ENCODE data around the gene DDX31.

DDX31 gene

DNA sequence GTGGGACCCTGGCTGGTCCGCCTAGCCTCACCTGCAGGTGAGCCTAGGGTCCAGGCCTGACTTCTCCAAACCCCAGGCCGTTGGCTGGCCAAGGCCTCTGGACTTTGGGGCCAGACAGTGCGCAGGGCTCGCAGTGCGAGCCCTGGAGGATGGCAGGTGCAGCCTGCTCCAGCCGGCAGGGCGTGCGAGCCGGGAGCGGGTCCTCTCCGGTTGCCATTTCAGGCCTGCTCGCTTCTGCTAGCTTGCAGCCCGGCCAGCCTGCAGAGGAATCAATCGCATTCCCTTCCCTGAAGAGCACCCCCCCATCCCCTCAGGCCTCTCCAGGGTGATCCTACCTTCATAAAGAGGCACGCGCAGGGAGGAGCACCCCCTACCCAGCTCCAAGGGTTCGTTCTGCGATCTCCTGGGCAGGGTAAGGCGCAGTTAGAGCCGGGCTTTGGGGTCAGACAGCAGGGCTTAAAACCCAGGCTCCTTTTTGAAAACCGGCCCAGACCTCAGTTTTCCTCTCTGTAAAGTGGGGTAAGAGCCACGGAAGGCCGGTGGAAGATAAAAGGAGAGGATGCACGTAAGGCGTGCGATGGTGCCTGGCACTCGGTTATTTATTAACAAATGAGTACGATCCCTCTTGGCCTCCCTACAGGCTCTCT is 81.2 kb downstream of the DDX31 start:
- CTCF ChIA-PET: no interaction called here
- DNase-seq (ENCODE audit: extremely low spot score): no peak

GRCh38 chr9:132588098-132588497 is 81.7 kb downstream of the DDX31 start:
- no peak for TF ChIP-seq CTCF (IDR thresholded peaks at IDR 0.05; ENCODE audit: control extremely low read depth, extremely low read depth, low read depth, missing control alignments)
- POLR2A ChIA-PET: no interaction called here
- DNase-seq (ENCODE audit: extremely low spot score): no peak
- CTCF ChIA-PET: no interaction called here

More for the DNA sequence above, 81.2 kb downstream of the DDX31 start:
- POLR2A ChIA-PET: no interaction called here
- TF ChIP-seq CTCF (IDR thresholded peaks at IDR 0.05; ENCODE audit: control extremely low read depth, extremely low read depth, low read depth, missing control alignments): no peak

DNA sequence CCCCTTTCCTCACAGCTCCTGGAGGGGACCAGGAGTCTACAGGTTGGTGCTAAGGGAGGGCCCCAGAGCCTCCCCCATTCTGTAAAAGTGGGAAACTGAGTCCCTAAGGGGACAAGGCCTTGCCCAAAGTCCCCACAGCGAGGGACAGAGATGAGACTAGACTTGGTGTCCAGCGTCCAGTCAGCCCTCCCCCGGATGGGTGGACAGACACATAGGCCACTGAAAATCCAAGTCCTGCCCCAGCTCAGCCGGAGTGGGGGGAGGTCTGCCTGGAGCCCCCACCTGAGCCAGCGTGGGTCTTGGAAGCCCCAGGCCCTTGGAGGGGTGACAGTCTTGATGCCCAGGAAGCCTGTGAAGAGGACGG is 82.2 kb downstream of the DDX31 start:
- TF ChIP-seq CTCF (IDR thresholded peaks at IDR 0.05; ENCODE audit: control extremely low read depth, extremely low read depth, low read depth, missing control alignments): no peak
- no peak for DNase-seq (ENCODE audit: extremely low spot score)
- ChIA-PET POLR2A (no interaction called here), CTCF (no interaction called here)

DNA sequence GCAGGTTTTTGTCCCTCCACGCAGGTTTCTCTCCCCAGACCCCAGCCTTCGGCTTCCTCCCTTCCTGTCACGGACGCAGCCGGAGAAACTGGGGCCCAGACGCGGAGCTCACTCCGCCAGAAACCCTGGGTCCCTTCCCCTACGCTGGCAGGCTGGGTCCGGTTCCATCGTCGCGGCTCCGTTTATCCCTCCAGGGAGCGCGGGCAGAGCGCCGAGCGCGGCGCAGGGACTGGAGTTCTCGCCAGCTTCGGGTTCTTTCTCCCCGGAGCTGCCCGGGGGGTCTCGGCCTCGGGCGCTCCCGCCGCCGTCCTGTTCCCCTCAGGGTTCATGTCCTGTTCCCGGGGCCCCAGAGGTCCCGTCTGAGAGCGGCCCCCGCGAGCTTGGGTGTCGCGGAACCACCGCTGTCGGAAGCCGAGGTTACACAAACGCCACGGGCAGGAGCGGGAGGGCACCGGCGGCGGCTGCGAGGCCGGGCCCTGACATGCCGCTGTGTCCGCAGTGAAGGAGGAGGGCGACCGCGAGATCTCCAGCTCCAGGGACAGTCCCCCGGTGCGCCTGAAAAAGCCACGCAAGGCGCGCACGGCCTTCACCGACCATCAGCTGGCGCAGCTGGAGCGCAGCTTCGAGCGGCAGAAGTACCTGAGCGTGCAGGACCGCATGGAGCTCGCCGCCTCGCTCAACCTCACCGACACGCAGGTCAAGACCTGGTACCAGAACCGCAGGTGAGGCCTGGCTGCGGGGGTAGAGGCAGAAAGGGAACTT is 82.8 kb downstream of the DDX31 start:
- CTCF ChIA-PET: no interaction called here
- no peak for DNase-seq (ENCODE audit: extremely low spot score)
- POLR2A ChIA-PET: no interaction called here
- TF ChIP-seq CTCF (IDR thresholded peaks at IDR 0.05; ENCODE audit: control extremely low read depth, extremely low read depth, low read depth, missing control alignments): no peak

DNA sequence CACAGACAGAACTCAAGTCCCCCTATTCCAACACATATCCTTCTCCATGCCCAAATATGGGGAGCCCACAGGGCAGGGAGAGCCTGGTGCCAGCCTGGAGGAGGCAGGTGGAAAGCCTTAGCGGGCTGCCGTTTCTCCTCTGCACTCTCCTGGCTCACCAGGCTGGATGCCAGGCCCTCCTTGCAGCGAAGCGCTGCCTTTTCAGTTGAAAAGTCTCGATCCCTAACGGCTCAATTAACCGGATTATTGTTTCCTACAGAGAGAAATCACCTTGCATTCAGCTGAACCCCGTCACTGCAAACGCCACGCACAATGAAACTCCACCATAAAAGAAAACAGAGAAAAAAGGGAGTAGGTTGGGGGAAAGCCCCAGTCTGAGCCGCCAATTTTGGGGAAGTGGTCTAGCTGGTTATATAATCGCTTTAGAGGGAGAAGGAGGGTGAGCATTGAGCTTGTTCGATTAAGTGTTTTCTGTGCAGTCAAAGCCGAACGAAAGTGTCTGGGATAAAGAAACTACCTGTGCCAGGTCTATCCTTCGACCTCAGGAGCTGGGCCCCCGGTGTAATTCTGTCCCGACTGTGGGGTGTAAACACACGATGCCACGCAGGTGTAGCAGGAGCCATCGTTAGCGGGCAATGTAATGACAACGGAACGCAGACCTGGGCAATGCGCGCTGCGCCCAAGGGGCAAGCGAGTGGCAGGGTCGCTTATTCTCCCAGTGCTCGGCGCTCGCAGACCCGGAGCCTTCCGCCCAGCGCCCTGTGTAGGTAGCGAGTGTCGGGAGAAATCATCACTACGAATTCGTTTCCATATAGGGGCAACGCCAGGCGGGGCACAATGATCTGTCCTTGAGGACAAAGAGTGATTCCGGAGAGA is 83.6 kb downstream of the DDX31 start:
- ChIA-PET CTCF (no interaction called here), POLR2A (no interaction called here)
- DNase-seq (ENCODE audit: extremely low spot score): no peak
- TF ChIP-seq CTCF (IDR thresholded peaks at IDR 0.05; ENCODE audit: control extremely low read depth, extremely low read depth, low read depth, missing control alignments): no peak

DNA sequence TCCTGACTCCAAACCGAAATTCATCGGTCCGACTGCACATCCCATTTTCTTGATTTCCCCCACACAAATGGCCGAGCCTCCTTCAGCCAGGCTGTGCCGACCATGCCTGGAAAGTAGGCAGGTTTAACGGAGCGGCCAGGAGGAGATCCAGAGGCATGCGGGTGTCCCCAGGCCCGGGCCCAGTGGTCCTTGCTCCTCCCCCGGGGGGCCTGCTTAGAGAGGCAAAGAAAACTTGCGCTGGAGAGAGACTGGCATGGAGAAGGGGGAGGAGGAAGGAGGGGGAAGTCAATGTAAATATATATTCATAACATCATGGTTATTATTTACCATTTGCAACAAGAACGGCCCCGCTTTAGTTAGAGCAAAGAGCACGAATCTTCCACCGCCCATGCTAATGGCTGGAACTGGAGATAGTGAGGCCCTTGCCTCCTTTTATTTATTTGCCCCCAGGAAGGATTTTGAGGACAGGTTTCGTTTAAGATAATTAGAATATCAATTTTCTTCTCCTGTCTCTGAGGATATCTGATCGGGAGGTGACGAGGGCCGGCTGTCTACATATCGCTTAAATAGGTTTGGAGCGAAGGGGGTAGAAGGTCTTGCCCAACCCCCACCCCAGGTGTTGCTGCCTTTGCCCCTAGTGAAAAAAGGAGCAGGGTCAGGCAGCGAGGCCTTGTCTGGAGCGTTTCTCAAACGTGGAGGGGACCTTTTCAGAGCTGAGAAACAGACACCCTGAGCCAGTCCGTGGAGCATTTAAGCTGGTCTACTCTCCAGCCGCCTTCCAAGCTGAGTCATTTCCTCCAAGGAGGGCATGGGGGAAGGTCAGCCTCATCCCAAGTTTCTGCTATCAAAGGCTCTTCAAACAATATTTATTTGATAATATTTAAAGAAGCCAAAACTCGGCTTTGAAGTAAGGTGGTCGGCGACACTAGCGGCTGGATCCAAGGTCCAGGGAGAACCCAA is 84.9 kb downstream of the DDX31 start:
- CTCF ChIA-PET: no interaction called here
- POLR2A ChIA-PET: no interaction called here
- DNase-seq (ENCODE audit: extremely low spot score): no peak
- TF ChIP-seq CTCF (IDR thresholded peaks at IDR 0.05; ENCODE audit: control extremely low read depth, extremely low read depth, low read depth, missing control alignments): no peak

Measured in GM10248 (cell line).